Measurements from ENCODE around the gene GOLGA8T.
"Not testable (repeated sequence)": the region's sequence is repeated elsewhere in the genome, so short reads cannot be mapped to it uniquely, and the experiment has no call there.

GOLGA8T gene, protein sequence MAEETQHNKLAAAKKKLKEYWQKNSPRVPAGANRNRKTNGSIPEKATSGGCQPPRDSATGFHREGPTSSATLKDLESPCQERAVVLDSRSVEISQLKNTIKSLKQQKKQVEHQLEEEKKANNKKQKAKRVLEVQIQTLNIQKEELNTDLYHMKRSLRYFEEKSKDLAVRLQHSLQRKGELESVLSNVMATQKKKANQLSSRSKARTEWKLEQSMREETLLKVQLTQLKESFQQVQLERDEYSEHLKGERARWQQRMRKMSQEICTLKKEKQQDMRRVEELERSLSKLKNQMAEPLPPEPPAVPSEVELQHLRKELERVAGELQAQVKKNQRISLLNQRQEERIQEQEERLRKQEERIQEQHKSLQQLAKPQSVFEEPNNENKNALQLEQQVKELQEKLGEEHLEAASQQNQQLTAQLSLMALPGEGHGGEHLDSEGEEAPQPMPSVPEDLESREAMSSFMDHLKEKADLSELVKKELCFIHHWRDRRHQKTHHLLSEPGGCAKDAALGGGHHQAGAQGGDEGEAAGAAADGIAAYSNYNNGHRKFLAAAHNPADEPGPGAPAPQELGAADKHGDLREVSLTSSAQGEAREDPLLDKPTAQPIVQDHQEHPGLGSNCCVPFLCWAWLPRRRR

GRCh38 chr15:30134751-30135150 lies at the start of gene GOLGA8T:
Gene GOLGA8T (plus strand): TSS chr15:30135051. CDS start chr15:30135149, 98 bp downstream.
- DNase-seq (ENCODE audit: low read depth); H3K4me3 ChIP-seq (ENCODE audit: low read length); H3K36me3 ChIP-seq (ENCODE audit: control insufficient read depth, insufficient read depth, low read length, severe bottlenecking); H3K4me1 ChIP-seq (ENCODE audit: control insufficient read depth, insufficient read depth, low read length); H3K9me3 ChIP-seq (ENCODE audit: control insufficient read depth, low read length); H3K9ac ChIP-seq (ENCODE audit: low read length); H3K27me3 ChIP-seq (replicated peaks; ENCODE audit: control insufficient read depth, insufficient read depth, low read length): not testable (repeated sequence)

- H3K27me3 ChIP-seq (replicated peaks; ENCODE audit: control insufficient read depth, insufficient read depth, low read length); H3K9me3 ChIP-seq (ENCODE audit: control insufficient read depth, low read length); H3K36me3 ChIP-seq (ENCODE audit: control insufficient read depth, insufficient read depth, low read length, severe bottlenecking); H3K9ac ChIP-seq (ENCODE audit: low read length); H3K4me3 ChIP-seq (ENCODE audit: low read length); DNase-seq (ENCODE audit: low read depth); H3K4me1 ChIP-seq (ENCODE audit: control insufficient read depth, insufficient read depth, low read length): not testable (repeated sequence)
Measured at GRCh38 chr15:30097827-30098226, 37.0 kb upstream of the GOLGA8T start.

DNA sequence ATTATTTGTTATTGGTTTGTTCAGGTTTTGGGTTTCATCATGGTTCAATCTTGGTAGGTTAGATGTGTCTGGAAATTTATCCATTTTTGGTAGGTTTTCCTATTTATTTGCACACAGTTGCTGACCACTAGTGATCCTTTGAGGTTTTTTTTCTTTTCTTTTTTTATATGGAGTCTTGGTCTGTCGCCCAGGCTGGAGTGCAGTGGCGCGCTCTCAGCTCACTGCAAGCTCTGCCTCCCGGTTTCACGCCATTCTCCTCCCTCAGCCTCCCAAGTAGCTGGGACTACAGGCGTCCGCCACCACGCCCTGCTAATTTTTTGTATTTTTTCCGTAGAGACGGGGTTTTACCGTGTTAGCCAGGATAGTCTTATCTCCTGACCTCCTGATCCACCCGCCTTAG lies 32.0 kb upstream of the GOLGA8T start:
- H3K27me3 ChIP-seq (replicated peaks; ENCODE audit: control insufficient read depth, insufficient read depth, low read length); H3K36me3 ChIP-seq (ENCODE audit: control insufficient read depth, insufficient read depth, low read length, severe bottlenecking); DNase-seq (ENCODE audit: low read depth): not testable (repeated sequence)

GRCh38 chr15:30103941-30104507 lies 30.8 kb upstream of the GOLGA8T start:
- not testable (repeated sequence) for DNase-seq (ENCODE audit: low read depth); H3K36me3 ChIP-seq (ENCODE audit: control insufficient read depth, insufficient read depth, low read length, severe bottlenecking); H3K4me1 ChIP-seq (ENCODE audit: control insufficient read depth, insufficient read depth, low read length); H3K4me3 ChIP-seq (ENCODE audit: low read length); H3K27me3 ChIP-seq (replicated peaks; ENCODE audit: control insufficient read depth, insufficient read depth, low read length); H3K9me3 ChIP-seq (ENCODE audit: control insufficient read depth, low read length); H3K9ac ChIP-seq (ENCODE audit: low read length)

More for the DNA sequence above, 32.0 kb upstream of the GOLGA8T start:
- not testable (repeated sequence) for H3K9ac ChIP-seq (ENCODE audit: low read length); H3K4me1 ChIP-seq (ENCODE audit: control insufficient read depth, insufficient read depth, low read length); H3K4me3 ChIP-seq (ENCODE audit: low read length); H3K9me3 ChIP-seq (ENCODE audit: control insufficient read depth, low read length)

DNA sequence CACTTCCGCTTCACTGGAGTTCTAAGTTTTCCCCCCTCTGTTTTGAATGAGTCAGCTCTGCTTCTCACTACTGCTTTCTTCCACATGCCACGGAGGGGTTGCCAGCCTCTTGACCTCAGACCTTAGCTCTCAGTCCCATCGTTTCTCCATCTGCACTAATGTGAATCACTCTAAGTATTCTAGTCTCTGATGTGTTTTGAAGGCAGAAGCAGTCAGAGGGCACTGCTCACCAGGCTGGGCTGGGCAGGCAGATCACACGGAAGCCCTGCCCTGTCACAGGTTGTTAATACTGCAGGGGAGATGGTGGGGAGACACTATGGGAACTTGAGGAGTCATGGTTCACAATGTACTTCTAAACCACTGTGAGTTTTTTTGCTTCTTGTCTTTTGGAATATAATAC lies 24.3 kb upstream of the GOLGA8T start:
- H3K4me3 ChIP-seq (ENCODE audit: low read length); H3K36me3 ChIP-seq (ENCODE audit: control insufficient read depth, insufficient read depth, low read length, severe bottlenecking); DNase-seq (ENCODE audit: low read depth); H3K9ac ChIP-seq (ENCODE audit: low read length); H3K4me1 ChIP-seq (ENCODE audit: control insufficient read depth, insufficient read depth, low read length); H3K9me3 ChIP-seq (ENCODE audit: control insufficient read depth, low read length); H3K27me3 ChIP-seq (replicated peaks; ENCODE audit: control insufficient read depth, insufficient read depth, low read length): not testable (repeated sequence)

GRCh38 chr15:30130066-30130465 lies 4.8 kb upstream of the GOLGA8T start:
- H3K4me3 ChIP-seq (ENCODE audit: low read length); H3K9ac ChIP-seq (ENCODE audit: low read length); DNase-seq (ENCODE audit: low read depth); H3K27me3 ChIP-seq (replicated peaks; ENCODE audit: control insufficient read depth, insufficient read depth, low read length); H3K4me1 ChIP-seq (ENCODE audit: control insufficient read depth, insufficient read depth, low read length); H3K36me3 ChIP-seq (ENCODE audit: control insufficient read depth, insufficient read depth, low read length, severe bottlenecking); H3K9me3 ChIP-seq (ENCODE audit: control insufficient read depth, low read length): not testable (repeated sequence)

DNA sequence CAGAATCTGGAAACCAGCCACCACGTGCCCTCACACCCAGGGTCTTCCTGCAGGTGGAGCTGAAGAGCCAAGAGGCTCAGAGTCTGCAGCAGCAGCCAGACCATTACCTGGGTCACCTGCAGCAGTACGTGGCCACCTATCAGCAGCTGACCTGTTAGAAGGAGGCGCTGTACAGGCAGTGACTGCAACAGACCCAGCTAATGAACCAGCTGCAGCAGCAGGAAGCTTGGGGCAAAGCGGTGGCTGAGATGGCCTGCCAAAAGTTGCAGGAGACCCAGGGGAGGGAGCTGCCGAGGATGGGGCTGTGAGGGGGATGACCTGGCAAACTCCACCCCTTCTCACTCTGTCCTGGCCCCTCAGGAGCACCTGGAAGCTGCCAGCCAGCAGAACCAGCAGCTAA lies 8.4 kb downstream of the GOLGA8T start:
- not testable (repeated sequence) for H3K36me3 ChIP-seq (ENCODE audit: control insufficient read depth, insufficient read depth, low read length, severe bottlenecking); H3K27me3 ChIP-seq (replicated peaks; ENCODE audit: control insufficient read depth, insufficient read depth, low read length); H3K4me1 ChIP-seq (ENCODE audit: control insufficient read depth, insufficient read depth, low read length); DNase-seq (ENCODE audit: low read depth); H3K4me3 ChIP-seq (ENCODE audit: low read length); H3K9me3 ChIP-seq (ENCODE audit: control insufficient read depth, low read length); H3K9ac ChIP-seq (ENCODE audit: low read length)

- H3K36me3 ChIP-seq (ENCODE audit: control insufficient read depth, insufficient read depth, low read length, severe bottlenecking); H3K9me3 ChIP-seq (ENCODE audit: control insufficient read depth, low read length); H3K27me3 ChIP-seq (replicated peaks; ENCODE audit: control insufficient read depth, insufficient read depth, low read length); H3K9ac ChIP-seq (ENCODE audit: low read length); DNase-seq (ENCODE audit: low read depth); H3K4me3 ChIP-seq (ENCODE audit: low read length); H3K4me1 ChIP-seq (ENCODE audit: control insufficient read depth, insufficient read depth, low read length): not testable (repeated sequence)
Measured at GRCh38 chr15:30149891-30150290, 15.0 kb downstream of the GOLGA8T start.

GRCh38 chr15:30162479-30163357 lies 27.9 kb downstream of the GOLGA8T start:
- H3K36me3 ChIP-seq (ENCODE audit: control insufficient read depth, insufficient read depth, low read length, severe bottlenecking); DNase-seq (ENCODE audit: low read depth); H3K9ac ChIP-seq (ENCODE audit: low read length); H3K4me1 ChIP-seq (ENCODE audit: control insufficient read depth, insufficient read depth, low read length); H3K4me3 ChIP-seq (ENCODE audit: low read length); H3K9me3 ChIP-seq (ENCODE audit: control insufficient read depth, low read length); H3K27me3 ChIP-seq (replicated peaks; ENCODE audit: control insufficient read depth, insufficient read depth, low read length): not testable (repeated sequence)

DNA sequence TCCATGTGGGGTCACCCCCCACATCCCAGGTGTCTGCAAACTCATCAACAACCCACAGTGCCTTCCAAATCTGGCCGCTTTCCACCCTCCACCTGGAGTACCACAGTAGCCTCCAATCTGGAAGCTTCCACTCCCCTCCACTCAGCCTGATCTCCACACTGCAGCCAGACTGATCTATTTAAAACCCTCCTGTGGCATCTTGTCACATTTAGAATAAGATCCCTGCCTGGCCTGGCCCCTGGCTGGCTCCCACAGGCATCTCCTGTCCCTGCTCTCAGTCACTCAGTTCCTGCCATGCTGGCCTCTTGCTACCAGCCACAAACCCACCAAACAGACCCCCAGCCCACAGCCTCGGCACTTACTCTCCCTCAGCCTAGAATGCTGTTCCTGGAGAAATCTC lies 28.9 kb downstream of the GOLGA8T start:
- not testable (repeated sequence) for H3K27me3 ChIP-seq (replicated peaks; ENCODE audit: control insufficient read depth, insufficient read depth, low read length); H3K9ac ChIP-seq (ENCODE audit: low read length); DNase-seq (ENCODE audit: low read depth); H3K4me3 ChIP-seq (ENCODE audit: low read length); H3K36me3 ChIP-seq (ENCODE audit: control insufficient read depth, insufficient read depth, low read length, severe bottlenecking); H3K4me1 ChIP-seq (ENCODE audit: control insufficient read depth, insufficient read depth, low read length); H3K9me3 ChIP-seq (ENCODE audit: control insufficient read depth, low read length)

DNA sequence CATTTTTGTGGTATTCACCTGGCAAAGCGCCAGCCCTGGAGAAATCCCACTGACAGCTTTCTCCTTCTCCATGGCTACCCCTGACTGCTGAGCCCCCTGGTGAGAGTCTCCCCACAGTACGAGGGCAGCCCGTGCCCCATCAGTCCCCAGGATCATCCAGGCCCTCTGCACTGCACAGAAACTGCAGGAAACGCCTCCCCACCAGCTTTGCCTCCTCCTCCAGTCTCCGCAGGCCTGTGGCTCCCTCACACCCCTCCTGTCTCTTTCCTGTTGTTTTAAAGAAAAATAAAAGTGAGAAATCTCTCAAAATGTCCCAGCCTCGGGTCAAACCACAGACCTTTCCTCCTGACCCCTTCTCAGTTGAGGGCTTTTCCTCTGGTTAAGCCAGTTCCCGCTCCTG lies 29.4 kb downstream of the GOLGA8T start:
- not testable (repeated sequence) for H3K4me3 ChIP-seq (ENCODE audit: low read length)

More for the DNA sequence above, 29.4 kb downstream of the GOLGA8T start:
- not testable (repeated sequence) for H3K9ac ChIP-seq (ENCODE audit: low read length); H3K36me3 ChIP-seq (ENCODE audit: control insufficient read depth, insufficient read depth, low read length, severe bottlenecking); H3K9me3 ChIP-seq (ENCODE audit: control insufficient read depth, low read length); H3K27me3 ChIP-seq (replicated peaks; ENCODE audit: control insufficient read depth, insufficient read depth, low read length); H3K4me1 ChIP-seq (ENCODE audit: control insufficient read depth, insufficient read depth, low read length); DNase-seq (ENCODE audit: low read depth)

All from adipocyte (in vitro differentiated cells).